T-cell (primary cell): Measurements from ENCODE around the gene HOXA7. TPM values are rescaled to one million over a fixed set of nuclear protein-coding genes. Genes with fewer than 3 reads are reported as not detected.

Experiments
- ATAC-seq, 4 experiments: fragments of 200-7000 bp in 3 of 4; fragments of 150-1000 bp in 1 of 4; cut with Tn5 transposase; replicated peaks in 1 of 4; 1 replicate in 3 of 4; 2 replicates in 1 of 4; pipeline ENCODE4 v1.10.0; 2021; ENCODE audit warnings: moderate library complexity in 3 of 4, mild to moderate bottlenecking in 2 of 4, moderate number of reproducible peaks in 1 of 4
- CTCF ChIA-PET, 2 donors: fragments of 300-600 bp; sonication (Branson Sonifier 250); formaldehyde crosslinking; loops; one replicate each; lab custom pipeline; 2022; ENCODE audit warnings: antibody characterized with exemption in 2 of 2; lab: Charles Lee
- POLR2A ChIA-PET, 2 donors: fragments of 300-600 bp; sonication (Branson Sonifier 250); formaldehyde crosslinking; loops; one replicate each; lab custom pipeline; 2022; ENCODE audit warnings: antibody characterized with exemption in 2 of 2; lab: Charles Lee
- DNase-seq, 35 experiments: peaks; one replicate each; pipeline versions ENCODE4 v3.0.0 to v3.0.0-alpha.2; 2013 to 2023
- H3K27ac ChIP-seq: one replicate; pipeline ENCODE4 v1.5.1; 2013; ENCODE audit warnings: low read length
- H3K27me3 ChIP-seq, 2 experiments: replicated peaks in 1 of 2; 1 replicate in 1 of 2; 2 replicates in 1 of 2; pipeline versions ENCODE4 v1.6.1 to v1.7.0; 2013; ENCODE audit warnings: low read length in 1 of 2, mixed read lengths in 1 of 2; ENCODE audit not compliant: control insufficient read depth in 2 of 2, insufficient read depth in 2 of 2; ENCODE audit errors: extremely low read depth in 1 of 2
- H3K36me3 ChIP-seq, 2 donors: 1 replicate in 1 of 2; 2 replicates in 1 of 2; pipeline versions ENCODE4 v1.6.1 to v1.7.0; 2013; ENCODE audit warnings: low read length in 1 of 2; ENCODE audit not compliant: control insufficient read depth in 2 of 2, insufficient read depth in 1 of 2; ENCODE audit errors: extremely low read depth in 1 of 2
- H3K4me1 ChIP-seq, 2 experiments: 1 replicate in 1 of 2; 2 replicates in 1 of 2; pipeline versions ENCODE4 v1.6.1 to v1.7.0; 2013; ENCODE audit warnings: low read length in 2 of 2, mixed read lengths in 1 of 2; ENCODE audit not compliant: insufficient read depth in 2 of 2, control insufficient read depth in 1 of 2; ENCODE audit errors: extremely low read depth in 1 of 2
- H3K4me3 ChIP-seq, 2 donors: 1 replicate in 1 of 2; 2 replicates in 1 of 2; pipeline versions ENCODE4 v1.5.1 to v1.7.0; 2013; ENCODE audit warnings: mild to moderate bottlenecking in 2 of 2, low read length in 1 of 2, moderate library complexity in 1 of 2; ENCODE audit not compliant: control insufficient read depth in 1 of 2; ENCODE audit errors: extremely low read depth in 1 of 2
- H3K9me3 ChIP-seq: 2 replicates; pipeline ENCODE4 v1.7.0; 2013
- H3K27ac Mint-ChIP-seq, 2 donors: one replicate each; pipeline ENCODE4 v1.8.0; 2020 to 2021; ENCODE audit warnings: mild to moderate bottlenecking in 2 of 2, mixed read lengths in 2 of 2
- H3K27me3 Mint-ChIP-seq, 2 donors: one replicate each; pipeline ENCODE4 v1.8.0; 2021 to 2022; ENCODE audit warnings: mixed read lengths in 2 of 2
- H3K36me3 Mint-ChIP-seq: one replicate; pipeline ENCODE4 v1.8.0; 2021; ENCODE audit warnings: mixed read lengths
- H3K4me1 Mint-ChIP-seq, 3 donors: one replicate each; pipeline ENCODE4 v1.8.0; 2020 to 2022; ENCODE audit warnings: mixed read lengths in 3 of 3, mild to moderate bottlenecking in 1 of 3
- H3K4me3 Mint-ChIP-seq, 3 donors: one replicate each; pipeline ENCODE4 v1.8.0; 2020 to 2022; ENCODE audit warnings: mild to moderate bottlenecking in 3 of 3, mixed read lengths in 3 of 3, moderate library complexity in 3 of 3
- H3K9me3 Mint-ChIP-seq, 3 donors: one replicate each; pipeline ENCODE4 v1.8.0; 2020 to 2022; ENCODE audit warnings: mixed read lengths in 3 of 3
- WGBS: methylation state at CpG from one replicate; pipeline ENCODE4 v1.1.5; 2013; ENCODE audit warnings: missing lambda C conversion rate; ENCODE audit not compliant: insufficient coverage; 5-methylcytosine and 5-hydroxymethylcytosine counted together
- total RNA-seq, 35 experiments: library from RNA in 6 of 35; stranded (reverse) in 6 of 35; fragments of 120-200 nt in 1 of 35; gene quantifications; one replicate each; pipeline versions ENCODE4 v1.2.1 to v1.2.4 and lab custom pipeline; 2013 to 2026

Gene HOXA7
- total RNA-seq, 5 donors from 2014 or later (not counting 1 experiment from before 2014, with no cell fraction given): 0.67 TPM; not detected in 4

- Mint-ChIP-seq H3K36me3 (no peaks in the 10 kb centered on the region), H3K27me3 (peaks cover 54 to 72% of the 10 kb centered on the region in 2 donors), H3K4me1 (peaks cover 34 to 46% (median 44%) of the 10 kb centered on the region in 3 donors), H3K9me3 (no peaks in the 10 kb centered on the region), H3K4me3 (peak overlapping the region in 2 of 3 donors; percentile 37 to 74), H3K27ac (no peak overlapping the region)
- H3K4me1 ChIP-seq: peaks cover 15 to 81% of the 10 kb centered on the region in 2 experiments
- peak in 1 of 4 experiments; percentile 42 for ATAC-seq
- peak in 1 of 35 experiments; percentile 15 for DNase-seq
- no peaks in the 10 kb centered on the region for H3K36me3 ChIP-seq
- WGBS: 3% methylated on average over 26 of the region's 46 CpGs
- CTCF ChIA-PET: interaction anchor here in 1 of 2 donors (1.3 kb wide), 2 partner anchors 9 to 20 kb away, joined by 3 read pairs; no protein-coding TSS in a partner anchor
- no peaks in the 10 kb centered on the region for H3K9me3 ChIP-seq
- H3K27me3 ChIP-seq: peaks cover 17 to 91% of the 10 kb centered on the region in 2 experiments
- POLR2A ChIA-PET: no interaction called here
- no peak overlapping the region for H3K27ac ChIP-seq
- peak overlapping the region in 1 of 2 donors; percentile 35 for H3K4me3 ChIP-seq
Observed at GRCh38 chr7:27169658-27170425, 13.4 kb upstream of the HOXA7 start.

GRCh38 chr7:27168265-27168947 is 11.9 kb upstream of the HOXA7 start:
- Histone ChIP-seq H3K27me3 (peaks cover 17 to 92% of the 10 kb centered on the region in 2 experiments), H3K27ac (no peak overlapping the region), H3K4me3 (no peak overlapping the region), H3K4me1 (peaks cover 10 to 78% of the 10 kb centered on the region in 2 experiments), H3K9me3 (no peaks in the 10 kb centered on the region), H3K36me3 (no peaks in the 10 kb centered on the region)
- Mint-ChIP-seq H3K27me3 (peaks cover 62 to 80% of the 10 kb centered on the region in 2 donors), H3K27ac (peak overlapping the region in 1 of 2 donors; percentile 73), H3K4me1 (peaks cover 36 to 44% (median 42%) of the 10 kb centered on the region in 3 donors), H3K4me3 (peak overlapping the region in 1 of 3 donors; percentile 74), H3K36me3 (no peaks in the 10 kb centered on the region), H3K9me3 (no peaks in the 10 kb centered on the region)
- peak in 1 of 4 experiments; percentile 44 for ATAC-seq
- 23% methylated on average over 16 of the region's 25 CpGs for WGBS
- ChIA-PET POLR2A (interaction anchor here in 1 of 2 donors (0.6 kb wide), 1 partner anchor 488 kb away, joined by 4 read pairs; no protein-coding TSS in a partner anchor), CTCF (interaction anchor here (0.6 to 1.2 kb wide), 3 partner anchors 12 to 30 kb away, joined by 3 read pairs; no protein-coding TSS in a partner anchor)
- DNase-seq: peak in 4 of 35 experiments; percentile 22 to 60 (median 28)

GRCh38 chr7:27167916-27168264 is 11.4 kb upstream of the HOXA7 start:
- POLR2A ChIA-PET: no interaction called here
- Mint-ChIP-seq H3K27ac (peak overlapping the region in 1 of 2 donors; percentile 73), H3K36me3 (no peaks in the 10 kb centered on the region), H3K27me3 (peaks cover 67 to 84% of the 10 kb centered on the region in 2 donors), H3K9me3 (no peaks in the 10 kb centered on the region), H3K4me1 (peaks cover 36 to 44% (median 42%) of the 10 kb centered on the region in 3 donors), H3K4me3 (peak overlapping the region in 1 of 3 donors; percentile 74)
- H3K27me3 ChIP-seq: peaks cover 15 to 91% of the 10 kb centered on the region in 2 experiments
- no peaks in the 10 kb centered on the region for H3K9me3 ChIP-seq
- CTCF ChIA-PET: interaction anchor here in 1 of 2 donors (1.1 to 1.2 kb wide), 2 partner anchors 12 to 31 kb away, joined by 3 read pairs; no protein-coding TSS in a partner anchor
- H3K36me3 ChIP-seq: no peaks in the 10 kb centered on the region
- ATAC-seq (no peak), DNase-seq (no peak)
- H3K27ac ChIP-seq: no peak overlapping the region
- no peak overlapping the region for H3K4me3 ChIP-seq
- peaks cover 7 to 74% of the 10 kb centered on the region in 2 experiments for H3K4me1 ChIP-seq
- 64% methylated on average over 2 of the region's 4 CpGs for WGBS

GRCh38 chr7:27166531-27167505 is 10.3 kb upstream of the HOXA7 start:
- Mint-ChIP-seq H3K27me3 (peaks cover 66 to 85% of the 10 kb centered on the region in 2 donors), H3K4me3 (peak overlapping the region in 2 of 3 donors; percentile 13 to 58), H3K36me3 (no peaks in the 10 kb centered on the region), H3K9me3 (no peaks in the 10 kb centered on the region), H3K27ac (peak overlapping the region in 1 of 2 donors; percentile 83), H3K4me1 (peaks cover 28 to 37% (median 34%) of the 10 kb centered on the region in 3 donors)
- no peaks in the 10 kb centered on the region for H3K9me3 ChIP-seq
- H3K27me3 ChIP-seq: peaks cover 15 to 85% of the 10 kb centered on the region in 2 experiments
- POLR2A ChIA-PET: no interaction called here
- no peaks in the 10 kb centered on the region for H3K36me3 ChIP-seq
- no peak overlapping the region for H3K27ac ChIP-seq
- CTCF ChIA-PET: no interaction called here
- WGBS: 12% methylated on average over 35 of the region's 50 CpGs
- ATAC-seq (no peak), DNase-seq (no peak)
- peaks cover 4 to 64% of the 10 kb centered on the region in 2 experiments for H3K4me1 ChIP-seq
- H3K4me3 ChIP-seq: peak overlapping the region in 1 of 2 donors; percentile 28

GRCh38 chr7:27165996-27166530 is 9.6 kb upstream of the HOXA7 start:
- peaks cover 60 to 82% of the 10 kb centered on the region in 2 donors for H3K27me3 Mint-ChIP-seq
- POLR2A ChIA-PET: interaction anchor here in 1 of 2 donors (0.6 kb wide), 1 partner anchor 894 kb away, joined by 4 read pairs; no protein-coding TSS in a partner anchor

More at GRCh38 chr7:27165996-27166530, 9.6 kb upstream of the HOXA7 start:
- Histone ChIP-seq H3K4me3 (peak overlapping the region in 1 of 2 donors; percentile 65), H3K27ac (no peak overlapping the region), H3K36me3 (no peaks in the 10 kb centered on the region), H3K4me1 (peaks cover 4 to 62% of the 10 kb centered on the region in 2 experiments), H3K27me3 (peaks cover 13 to 85% of the 10 kb centered on the region in 2 experiments), H3K9me3 (no peaks in the 10 kb centered on the region)
- peaks cover 25 to 33% (median 28%) of the 10 kb centered on the region in 3 donors for H3K4me1 Mint-ChIP-seq
- peak overlapping the region in 1 of 3 donors; percentile 58 for H3K4me3 Mint-ChIP-seq
- 5% methylated on average over 46 of the region's 46 CpGs for WGBS
- ATAC-seq: no peak
- no peak for DNase-seq
- H3K27ac Mint-ChIP-seq: peak overlapping the region in 1 of 2 donors; percentile 74
- H3K36me3 Mint-ChIP-seq: no peaks in the 10 kb centered on the region
- CTCF ChIA-PET: interaction anchor here in 1 of 2 donors (1.1 kb wide), 1 partner anchor 16 kb away, joined by 3 read pairs; no protein-coding TSS in a partner anchor
- H3K9me3 Mint-ChIP-seq: no peaks in the 10 kb centered on the region
